HG03575 (cell line): ENCODE measurements around the gene SLC12A2.

Experiments used
- ATAC-seq: cut with Tn5 transposase; IDR thresholded peaks from one replicate; pipeline ENCODE4 v1.9.1; 2021; ENCODE audit not compliant: unreplicated experiment, insufficient number of reproducible peaks, low FRiP score; ENCODE audit errors: extremely low read depth

SLC12A2 gene

DNA sequence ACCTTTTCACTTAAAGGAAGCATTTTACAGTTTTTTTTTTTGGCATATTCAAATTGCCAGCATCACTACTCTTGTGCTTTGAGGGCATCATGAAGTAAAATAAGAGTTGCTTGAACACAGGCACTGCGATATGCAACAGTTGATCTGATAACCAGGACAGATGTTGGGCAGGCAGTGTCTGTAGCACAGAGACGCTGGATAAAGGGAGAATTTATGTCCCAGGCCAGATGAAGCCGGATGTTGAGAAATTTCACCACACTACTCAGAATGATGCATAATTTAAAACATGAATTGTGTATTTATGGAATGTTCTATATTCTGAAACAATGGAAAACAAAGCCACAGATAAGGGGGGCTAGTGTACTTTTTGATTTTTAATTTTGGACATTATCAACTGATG lies 71.4 kb downstream of the SLC12A2 start:
- ATAC-seq, result no peak

DNA sequence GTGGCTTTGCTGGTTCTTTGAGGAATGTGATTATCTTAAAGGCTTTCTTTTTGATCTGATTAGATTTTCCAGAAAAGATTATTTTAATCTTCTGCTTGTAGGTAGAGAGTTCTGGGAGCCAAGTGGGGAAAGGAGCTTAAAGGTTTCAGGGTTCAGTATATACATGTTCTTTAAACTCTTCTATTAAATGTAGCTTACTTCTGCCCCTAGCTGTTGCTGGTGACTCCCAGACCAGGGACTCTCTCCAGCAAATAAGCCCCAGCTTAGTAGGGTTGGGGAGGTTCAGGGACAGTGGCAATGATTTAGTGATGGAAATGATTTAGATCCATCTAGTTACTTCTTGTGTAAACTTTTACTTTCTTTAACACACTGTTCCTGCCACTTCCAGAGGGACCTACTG lies 72.2 kb downstream of the SLC12A2 start:
- no peak for ATAC-seq

DNA sequence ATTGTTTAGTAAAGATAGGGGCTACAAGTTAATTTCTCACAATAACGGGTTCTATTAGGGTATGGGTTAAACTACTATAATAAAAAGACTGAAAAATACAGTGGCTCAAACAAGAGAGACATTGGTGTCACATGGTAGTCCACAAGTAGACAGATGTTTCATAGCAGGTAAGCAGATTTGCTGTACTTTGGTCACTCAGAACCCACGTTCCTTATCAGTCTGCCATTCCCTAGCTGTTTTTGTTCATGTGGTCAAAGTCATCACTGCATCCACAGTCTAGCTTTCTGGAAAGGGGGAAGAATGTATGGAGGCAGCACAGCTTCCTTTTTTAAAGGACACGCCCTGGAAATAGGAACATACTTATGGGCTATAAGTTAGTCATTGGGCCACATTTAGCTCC lies 73.0 kb downstream of the SLC12A2 start:
- no peak for ATAC-seq

DNA sequence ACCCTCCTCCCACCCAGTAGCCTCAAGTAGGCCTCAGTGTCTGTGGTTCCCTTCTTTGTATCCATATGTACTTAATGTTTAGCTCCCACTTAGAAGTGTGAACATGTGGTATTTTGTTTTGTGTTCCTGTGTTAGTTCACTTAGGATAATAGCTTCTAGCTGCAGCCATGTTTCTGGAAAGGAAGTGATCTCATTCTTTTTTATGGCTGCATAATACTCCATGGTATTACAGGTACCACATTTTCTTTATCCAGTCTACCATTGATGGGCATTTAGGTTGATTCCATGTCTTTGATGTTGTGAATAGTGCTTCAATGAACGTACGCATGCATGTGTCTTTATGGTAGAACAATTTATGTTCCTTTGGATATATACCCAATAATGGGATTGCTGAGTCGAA lies 74.8 kb downstream of the SLC12A2 start:
- ATAC-seq, result no peak

DNA sequence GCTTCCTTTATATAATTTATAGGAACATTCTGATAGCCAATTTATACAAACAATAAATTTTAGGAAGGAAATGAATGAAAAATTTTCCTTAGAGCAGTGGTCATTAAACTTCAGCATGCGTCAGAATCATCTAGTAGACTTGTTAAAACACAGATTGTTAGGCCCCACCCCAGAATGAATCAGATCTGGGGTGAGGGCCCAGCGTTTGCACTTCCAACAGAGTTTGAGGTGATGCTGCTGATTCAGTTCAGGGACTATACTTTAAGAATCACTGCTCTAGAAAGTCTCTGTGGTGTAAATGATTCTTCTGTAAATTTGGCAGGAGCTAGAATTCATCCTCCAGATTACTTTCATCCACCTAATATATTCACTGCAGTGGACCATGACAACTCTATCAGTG lies 80.4 kb downstream of the SLC12A2 start:
- ATAC-seq, result no peak

DNA sequence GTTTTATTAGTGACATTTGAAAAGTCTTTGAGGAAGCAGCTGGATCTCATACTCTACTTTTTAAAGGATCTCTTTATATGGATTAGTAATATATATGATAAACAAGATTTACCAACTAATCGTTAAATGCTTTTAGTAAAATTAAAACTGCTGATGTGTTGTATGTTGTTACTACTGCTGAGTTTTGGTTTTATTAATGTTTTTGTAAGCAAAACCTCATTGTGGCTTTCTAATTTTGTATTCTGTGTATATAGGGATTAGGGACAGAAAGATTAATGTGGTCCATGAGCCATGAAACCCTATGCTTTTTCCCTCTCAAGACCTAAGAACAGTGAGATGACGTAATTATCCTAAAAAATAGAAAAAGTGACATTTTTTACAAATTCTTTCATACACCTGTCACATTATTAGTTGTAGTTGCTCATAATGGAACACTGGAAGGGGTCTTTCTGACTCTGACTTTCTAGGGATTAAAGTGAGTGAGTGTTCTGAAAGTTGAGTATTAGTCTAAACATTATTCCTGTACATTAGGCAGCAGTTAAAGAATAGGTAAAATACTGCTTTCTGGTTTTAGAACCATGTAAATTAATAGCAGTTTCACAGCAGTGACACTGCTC lies 85.9 kb downstream of the SLC12A2 start:
- ATAC-seq, result no peak

- no peak for ATAC-seq
Measured at GRCh38 chr5:128172102-128172501, 88.5 kb downstream of the SLC12A2 start.

DNA sequence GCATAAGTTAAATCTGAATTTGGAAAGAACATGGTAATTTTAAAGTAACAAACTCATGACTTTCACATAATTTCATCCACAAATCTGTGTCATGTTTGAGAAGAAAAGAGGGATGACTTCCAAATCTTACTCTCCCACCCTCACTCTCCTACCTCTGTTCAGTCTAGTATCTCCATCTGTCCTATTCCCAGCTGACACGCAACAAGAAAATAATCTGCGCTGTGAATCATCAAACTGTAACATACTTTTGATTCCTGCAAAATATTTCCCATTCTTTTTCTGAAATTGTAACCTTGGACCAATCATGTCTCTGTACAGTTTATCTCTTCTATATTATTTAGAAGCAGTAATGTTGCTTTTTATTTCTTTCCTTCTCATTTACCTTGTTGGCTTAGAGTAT lies 91.4 kb downstream of the SLC12A2 start:
- ATAC-seq, result no peak

- ATAC-seq, result no peak
Measured at GRCh38 chr5:128192368-128192767, 108.8 kb downstream of the SLC12A2 start.

GRCh38 chr5:128193665-128194390 lies 110.3 kb downstream of the SLC12A2 start:
- ATAC-seq, result no peak

DNA sequence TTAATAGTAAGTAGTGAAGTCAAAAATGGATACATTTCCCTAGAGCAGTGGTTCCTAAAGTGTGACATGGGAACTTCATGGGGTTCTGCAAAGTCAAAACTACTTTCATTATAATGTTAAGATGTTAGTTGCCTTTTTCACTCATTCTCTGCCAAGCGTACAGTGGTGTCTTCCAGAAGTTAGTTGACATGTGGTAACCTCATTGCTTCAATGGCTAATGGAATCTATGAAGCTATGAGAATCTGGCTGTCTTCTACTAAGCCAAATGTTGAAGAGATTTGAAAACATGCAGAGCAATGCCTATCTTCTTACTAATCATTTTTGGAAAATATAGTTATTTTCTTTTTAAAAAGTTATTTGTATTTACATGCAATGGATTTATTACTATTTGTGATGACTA lies 111.8 kb downstream of the SLC12A2 start:
- no peak for ATAC-seq

- no peak for ATAC-seq
Measured at GRCh38 chr5:128196080-128196479, 112.5 kb downstream of the SLC12A2 start.

DNA sequence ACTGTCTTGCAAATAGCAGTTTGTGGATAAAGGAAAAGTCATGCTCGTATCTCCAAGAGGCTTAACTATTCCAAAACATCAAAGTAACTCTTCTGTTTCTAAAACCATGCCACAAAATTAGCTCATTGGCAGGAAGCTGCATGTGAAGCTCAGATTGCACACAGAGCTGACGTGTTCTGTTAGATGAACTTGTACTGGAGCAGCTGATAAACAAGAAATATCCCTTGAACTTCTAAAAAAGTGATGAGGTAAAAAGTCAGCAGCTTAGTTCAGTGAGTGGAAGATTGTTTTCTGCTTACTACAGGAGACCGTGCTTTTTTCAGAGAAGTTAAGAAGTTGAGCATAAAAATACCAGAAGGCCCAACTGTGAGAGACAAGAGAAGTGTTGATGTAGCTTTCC lies 113.2 kb downstream of the SLC12A2 start:
- ATAC-seq, result no peak

GRCh38 chr5:128197896-128198522 lies 114.4 kb downstream of the SLC12A2 start:
- ATAC-seq, result peak; percentile 79

DNA sequence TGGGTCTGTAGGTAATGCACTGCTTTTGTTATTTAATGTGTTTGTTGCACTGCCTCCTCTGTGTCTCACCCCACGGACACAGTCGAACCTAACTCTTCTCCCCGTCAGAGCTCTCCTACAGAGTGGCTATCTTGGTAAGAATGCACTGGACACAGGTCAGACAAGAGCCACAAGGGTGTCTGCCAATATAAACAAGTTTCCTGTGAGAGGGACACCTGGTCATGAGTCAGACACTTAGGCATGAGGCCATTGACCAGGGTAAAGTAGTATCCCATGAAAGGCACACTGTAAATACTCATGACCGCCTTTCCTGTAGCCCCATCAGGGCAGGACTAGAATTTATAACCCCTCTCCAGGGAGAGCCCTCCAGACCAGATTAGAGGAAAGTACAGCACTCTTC lies 115.5 kb downstream of the SLC12A2 start:
- no peak for ATAC-seq

DNA sequence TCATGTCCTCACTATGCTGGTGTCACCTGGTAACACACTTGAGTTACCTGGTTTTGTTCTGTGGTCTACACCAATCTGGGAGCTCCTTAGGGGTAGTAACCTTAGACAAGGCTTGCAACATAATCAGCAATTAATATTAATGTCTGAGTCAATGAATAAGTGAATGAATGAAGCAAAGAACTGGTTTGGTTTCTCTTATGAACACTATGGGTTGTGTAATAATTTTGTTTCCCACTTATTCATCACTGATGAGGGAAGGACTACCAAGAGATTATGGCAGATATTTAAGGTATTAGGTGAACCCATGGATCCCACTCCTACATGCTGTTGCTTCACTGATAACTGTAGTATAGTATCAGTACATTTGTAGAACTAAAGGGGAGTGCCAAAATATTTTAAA lies 116.0 kb downstream of the SLC12A2 start:
- no peak for ATAC-seq

GRCh38 chr5:128201065-128201926 lies 117.7 kb downstream of the SLC12A2 start:
- no peak for ATAC-seq

- ATAC-seq, result no peak
Measured at GRCh38 chr5:128202320-128202719, 118.8 kb downstream of the SLC12A2 start.

GRCh38 chr5:128208436-128208835 lies 124.9 kb downstream of the SLC12A2 start:
- ATAC-seq, result no peak
